Activated naive CD4-positive, alpha-beta T cell treated with anti-CD3 and anti-CD28 coated beads for 36 hours (primary cell): ENCODE measurements around the gene EMILIN1. TPM values are rescaled to one million over a fixed set of nuclear protein-coding genes. Genes with fewer than 3 reads are reported as not detected.

Source experiments
- CTCF ChIA-PET: fragments of 350-600 bp; sonication (Branson Sonifier 250); formaldehyde crosslinking; loops from one replicate; lab custom pipeline; 2021; ENCODE audit warnings: antibody characterized with exemption; lab: Charles Lee
- DNase-seq: peaks from one replicate; pipeline ENCODE4 v3.0.0-alpha.2; 2020
- H3K27ac Mint-ChIP-seq: one replicate; pipeline ENCODE4 v1.8.0; 2021; ENCODE audit warnings: mild to moderate bottlenecking, mixed read lengths
- H3K27me3 Mint-ChIP-seq: one replicate; pipeline ENCODE4 v1.8.0; 2021; ENCODE audit warnings: low read depth, mixed read lengths
- H3K36me3 Mint-ChIP-seq: one replicate; pipeline ENCODE4 v1.8.0; 2021; ENCODE audit warnings: low read depth, mixed read lengths
- H3K4me1 Mint-ChIP-seq: one replicate; pipeline ENCODE4 v1.8.0; 2021; ENCODE audit warnings: low read depth, mixed read lengths
- H3K4me3 Mint-ChIP-seq: one replicate; pipeline ENCODE4 v1.8.0; 2021; ENCODE audit warnings: mild to moderate bottlenecking, moderate library complexity, mixed read lengths
- H3K9me3 Mint-ChIP-seq: one replicate; pipeline ENCODE4 v1.8.0; 2021; ENCODE audit warnings: mixed read lengths
- intact Hi-C: fragments of 100-400 bp; cut with micrococcal nuclease; formaldehyde crosslinking; loops from one replicate; pipeline ENCODE4 v1.15.1; 2023
- total RNA-seq, 2 experiments: library from RNA; stranded (reverse); gene quantifications; one replicate each; pipeline ENCODE4 v1.2.3, GENCODE V29; 2021

The EMILIN1 gene
- total RNA-seq, 2 experiments from 2014 or later: 0.15 to 0.29 TPM

DNA sequence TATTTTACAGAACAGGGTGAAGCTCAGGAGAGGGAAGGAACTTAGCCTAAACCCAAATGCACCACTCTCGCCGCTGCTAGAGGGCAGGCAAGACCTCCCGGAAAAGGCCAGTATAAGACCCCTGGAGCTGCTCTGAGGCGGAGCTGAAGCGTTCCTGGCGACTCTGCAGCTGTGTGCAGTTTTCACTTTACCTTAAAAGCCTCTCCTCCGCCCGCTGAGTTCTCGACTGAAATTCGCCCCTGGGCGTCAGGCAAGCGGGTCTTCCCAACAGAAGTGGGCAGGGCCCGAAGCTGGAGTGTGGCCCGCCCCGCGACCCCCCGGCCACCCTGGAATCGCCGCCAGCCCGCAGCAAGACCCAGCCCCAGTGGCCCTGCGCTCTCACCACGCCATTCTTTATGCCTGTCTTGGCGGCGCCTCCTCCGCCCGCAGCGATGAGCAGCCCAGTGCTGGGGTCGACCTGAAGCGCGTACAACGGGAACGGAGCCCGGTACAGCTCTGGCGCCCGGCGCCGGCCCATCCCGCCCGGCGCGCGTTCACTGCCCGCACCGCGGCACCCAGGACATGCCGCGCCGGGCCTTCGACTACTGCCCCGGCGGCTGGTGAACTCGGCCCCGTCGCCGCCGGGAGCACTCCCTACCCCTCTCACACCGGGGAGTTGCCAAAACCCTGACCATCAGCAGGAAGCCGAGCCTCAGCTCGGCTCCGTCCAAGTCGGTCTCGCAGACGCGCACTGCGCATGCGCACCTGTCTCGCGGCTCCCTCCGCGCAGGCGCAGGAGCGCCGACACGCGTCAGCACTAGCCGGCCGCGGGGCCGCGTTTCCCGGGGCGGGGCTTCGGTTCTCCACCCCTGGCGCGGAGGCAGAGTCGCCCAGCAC lies 55.7 kb downstream of the EMILIN1 start, which contains the start of gene PREB:
Gene PREB (minus strand): TSS at position 732 of the 876 bp plus-strand sequence. CDS start 215 bp downstream, at position 517.
- peaks cover 14% of the 10 kb centered on the region for H3K36me3 Mint-ChIP-seq
- peak; percentile 98 for DNase-seq
- intact Hi-C loops: loop anchor here (1.0 to 5.0 kb wide), 6 partner anchors 11 to 83 kb away; partner anchors contain the start of genes ABHD1, AGBL5, ATRAID and CAD
- peak within 1 kb of the TSS; percentile 95 for H3K4me3 Mint-ChIP-seq
- peaks cover 20% of the 10 kb centered on the region for H3K4me1 Mint-ChIP-seq
- no peaks in the 10 kb centered on the region for H3K9me3 Mint-ChIP-seq
- no peaks in the 10 kb centered on the region for H3K27me3 Mint-ChIP-seq
- CTCF ChIA-PET: interaction anchor here (0.9 to 3.0 kb wide), 13 partner anchors 10 to 117 kb away, joined by 3 to 17 read pairs (median 4); partner anchors contain the start of genes ABHD1 and KHK
- H3K27ac Mint-ChIP-seq: peak within 1 kb of the TSS; percentile 93

DNA sequence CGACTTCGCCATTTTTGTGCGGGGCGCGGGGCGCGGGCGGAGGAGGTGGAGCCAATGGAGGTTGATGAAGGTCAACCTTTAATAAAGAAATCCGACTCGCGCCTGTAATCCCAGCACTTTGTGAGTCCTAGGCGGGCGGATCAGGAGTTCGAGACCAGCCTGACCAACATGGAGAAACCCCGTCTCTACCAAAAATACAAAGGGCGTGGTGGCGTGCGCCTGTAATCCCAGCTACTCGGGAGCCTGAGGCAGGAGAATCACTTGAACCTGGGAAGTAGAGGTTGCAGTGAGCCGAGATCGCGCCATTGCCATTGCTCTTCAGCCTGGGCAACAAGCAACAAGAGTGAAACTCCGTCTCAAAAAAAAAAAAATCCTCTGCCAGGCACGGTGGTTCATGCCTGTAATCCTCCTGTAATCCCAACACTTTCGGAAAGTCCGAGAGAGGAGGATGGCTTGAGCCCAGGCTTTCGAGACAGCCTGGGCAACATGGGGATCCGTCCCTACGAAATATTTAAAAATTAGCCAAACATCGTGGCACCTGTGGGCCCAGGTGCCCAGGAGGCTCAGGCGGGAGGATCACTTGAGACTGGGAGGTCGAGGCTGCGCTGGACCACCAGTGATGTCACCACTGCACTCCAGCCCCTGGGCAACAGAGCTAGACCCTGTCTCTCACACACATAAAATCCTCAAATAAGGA lies 56.5 kb downstream of the EMILIN1 start:
- intact Hi-C loops: loop anchor here (1.0 to 5.0 kb wide), 5 partner anchors 12 to 82 kb away; partner anchors contain the start of genes ABHD1, ATRAID, CAD and KHK
- no peaks in the 10 kb centered on the region for H3K27me3 Mint-ChIP-seq
- CTCF ChIA-PET: interaction anchor here (1.2 to 3.0 kb wide), 5 partner anchors 11 to 67 kb away, joined by 4 to 17 read pairs (median 5); partner anchors contain the start of gene ABHD1
- H3K9me3 Mint-ChIP-seq: no peaks in the 10 kb centered on the region
- H3K36me3 Mint-ChIP-seq: peaks cover 14% of the 10 kb centered on the region
- peaks cover 20% of the 10 kb centered on the region for H3K4me1 Mint-ChIP-seq
- no peak for DNase-seq
- peak overlapping the region; percentile 95 for H3K4me3 Mint-ChIP-seq
- H3K27ac Mint-ChIP-seq: peak overlapping the region; percentile 93

DNA sequence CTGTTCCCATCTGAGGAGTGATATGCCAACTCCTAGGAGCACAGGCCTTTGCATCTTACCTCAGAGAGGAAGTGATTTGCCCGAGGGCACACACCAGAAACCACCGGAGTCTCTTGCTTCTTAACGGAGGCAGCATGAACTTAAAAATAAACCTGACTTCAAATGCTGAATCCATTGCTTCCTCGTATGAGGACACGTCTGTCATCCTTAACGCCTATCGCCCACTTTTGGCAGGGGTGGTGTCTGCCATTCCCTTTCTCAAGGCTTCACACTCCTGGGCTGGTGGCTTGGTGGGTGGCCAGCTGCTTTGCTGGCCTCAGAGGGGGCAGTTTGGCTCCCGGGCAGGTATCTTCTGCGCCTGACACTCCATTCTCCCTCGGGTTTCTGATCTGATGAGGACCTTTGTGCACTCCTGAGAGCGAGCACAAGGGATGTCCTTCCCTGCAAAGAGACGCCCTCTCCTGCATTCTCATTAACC lies 57.1 kb downstream of the EMILIN1 start:
- peak overlapping the region; percentile 95 for H3K4me3 Mint-ChIP-seq
- H3K27me3 Mint-ChIP-seq: no peaks in the 10 kb centered on the region
- DNase-seq: no peak
- CTCF ChIA-PET: interaction anchor here (0.6 to 3.0 kb wide), 4 partner anchors 11 to 893 kb away, joined by 3 to 17 read pairs (median 6); partner anchors contain the start of gene ABHD1
- intact Hi-C loops: no loop called here
- peak overlapping the region; percentile 93 for H3K27ac Mint-ChIP-seq
- peaks cover 20% of the 10 kb centered on the region for H3K4me1 Mint-ChIP-seq
- H3K36me3 Mint-ChIP-seq: peaks cover 12% of the 10 kb centered on the region
- H3K9me3 Mint-ChIP-seq: no peaks in the 10 kb centered on the region

Other genes with a start within 250 kb of the EMILIN1 start
- gene DPYSL5, start 230.5 kb upstream of the EMILIN1 start, total RNA-seq: under 1 TPM in 1 of 2 experiments, not detected in 1; 0.07 TPM
- gene MAPRE3, start 108.0 kb upstream of the EMILIN1 start, total RNA-seq: 1 to 10 TPM; 2.9 to 3.8 TPM
- gene TMEM214, start 45.6 kb upstream of the EMILIN1 start, total RNA-seq: 10 to 100 TPM; 38.3 to 41.3 TPM
- gene AGBL5, start 26.9 kb upstream of the EMILIN1 start, total RNA-seq: 10 to 100 TPM; 19.1 to 19.7 TPM
- 100 to 1,000 TPM; 257 to 282 TPM for gene OST4, start 7.0 kb upstream of the EMILIN1 start, total RNA-seq
- gene KHK, start 8.2 kb downstream of the EMILIN1 start, total RNA-seq: 10 to 100 TPM in 1 of 2 experiments, 1 to 10 TPM in 1; 9.5 to 10.2 TPM
- gene CGREF1, start 40.5 kb downstream of the EMILIN1 start, total RNA-seq: 1 to 10 TPM; 5.8 to 6.6 TPM
- under 1 TPM; 0.17 to 0.19 TPM for gene ABHD1, start 45.2 kb downstream of the EMILIN1 start, total RNA-seq
- 10 to 100 TPM; 45.2 to 49.5 TPM for gene PREB, start 56.0 kb downstream of the EMILIN1 start, total RNA-seq
- gene PRR30, start 60.8 kb downstream of the EMILIN1 start, total RNA-seq: not detected
- gene TCF23, start 70.4 kb downstream of the EMILIN1 start, total RNA-seq: not detected
- 10 to 100 TPM; 80.5 to 80.8 TPM for gene ATRAID, start 133.4 kb downstream of the EMILIN1 start, total RNA-seq
- gene SLC5A6, start 133.7 kb downstream of the EMILIN1 start, total RNA-seq: 10 to 100 TPM; 22.6 to 24.8 TPM
- gene CAD, start 138.8 kb downstream of the EMILIN1 start, total RNA-seq: 100 to 1,000 TPM; 109 to 112 TPM
- gene SLC30A3, start 184.4 kb downstream of the EMILIN1 start, total RNA-seq: under 1 TPM; 0.55 to 0.67 TPM
- not detected for gene DNAJC5G, start 196.8 kb downstream of the EMILIN1 start, total RNA-seq
- gene TRIM54, start 203.8 kb downstream of the EMILIN1 start, total RNA-seq: not detected
- gene UCN, start 229.8 kb downstream of the EMILIN1 start, total RNA-seq: under 1 TPM; 0.45 to 0.89 TPM
- gene MPV17, start 244.5 kb downstream of the EMILIN1 start, total RNA-seq: 10 to 100 TPM; 80.2 to 82.3 TPM